HEK293T (cell line): ENCODE results near the gene LGR6.

Source experiments
- BHLHE40 ChIP-seq: fragments of 450-650 bp; IDR thresholded peaks from 2 replicates; pipeline ENCODE4 v1.6.1; 2016; ENCODE audit warnings: mild to moderate bottlenecking, moderate library complexity, borderline replicate concordance
- FOXA1 ChIP-seq: fragments of 450-650 bp; IDR thresholded peaks from 2 replicates; pipeline ENCODE4 v1.6.1; 2016; ENCODE audit warnings: mild to moderate bottlenecking
- FOXK2 ChIP-seq: fragments of 450-650 bp; IDR thresholded peaks from 2 replicates; pipeline ENCODE4 v1.6.1; 2016; ENCODE audit warnings: mild to moderate bottlenecking
- FOXM1 ChIP-seq: fragments of 450-650 bp; IDR thresholded peaks from 2 replicates; pipeline ENCODE4 v1.6.1; 2017; ENCODE audit warnings: mild to moderate bottlenecking, borderline replicate concordance
- HDGF ChIP-seq: fragments of 450-650 bp; IDR thresholded peaks from 2 replicates; pipeline ENCODE4 v1.6.1; 2017; ENCODE audit warnings: antibody characterized with exemption, borderline replicate concordance
- LEF1 ChIP-seq: fragments of 450-650 bp; IDR thresholded peaks from 2 replicates; pipeline ENCODE4 v1.6.1; 2017; ENCODE audit warnings: mild to moderate bottlenecking, borderline replicate concordance
- SP1 ChIP-seq: fragments of 450-650 bp; IDR thresholded peaks from 2 replicates; pipeline ENCODE4 v1.6.1; 2017
- SUZ12 ChIP-seq: fragments of 450-650 bp; IDR thresholded peaks from 2 replicates; pipeline ENCODE4 v1.6.1; 2016; ENCODE audit warnings: mild to moderate bottlenecking
- ZNF384 ChIP-seq: fragments of 450-650 bp; IDR thresholded peaks from 2 replicates; pipeline ENCODE4 v1.6.1; 2016
- TF ChIP-seq, protein P1 (sequence below): fragments of 450-650 bp; IDR thresholded peaks from 2 replicates; pipeline ENCODE4 v1.6.1; 2016

DNA sequence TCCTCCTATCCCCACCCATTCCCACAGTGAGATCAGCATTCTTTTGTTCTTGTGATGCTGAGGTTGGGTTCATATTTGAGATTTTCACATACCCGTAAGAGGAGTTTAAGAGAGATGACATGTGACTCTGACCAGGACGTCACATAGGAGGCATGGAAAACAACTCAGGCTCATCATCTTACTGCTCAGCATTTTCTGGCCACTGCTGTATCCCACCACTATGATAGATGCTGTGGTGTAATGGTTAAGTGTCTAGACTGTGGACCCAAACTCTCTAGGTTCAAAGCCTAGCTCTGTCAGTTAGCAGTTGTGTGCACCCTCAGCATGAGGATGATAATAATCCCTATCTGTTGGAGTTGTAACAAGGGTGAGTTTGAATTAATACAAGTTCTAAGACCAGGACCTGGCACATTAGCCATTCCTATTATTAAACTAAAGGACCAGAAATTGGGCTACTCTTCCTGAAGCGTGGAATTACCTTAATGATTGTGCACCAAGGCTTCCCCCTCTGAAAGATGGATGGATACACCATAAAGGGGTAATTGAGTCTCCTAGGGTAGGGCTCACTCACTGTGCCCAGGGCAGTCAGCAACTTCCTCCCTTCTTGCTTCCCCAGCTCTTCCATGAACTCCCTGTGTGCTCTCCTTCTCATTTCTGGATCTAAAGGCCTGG is 40.9 kb downstream of the LGR6 start:
- no peak for TF ChIP-seq BHLHE40
- no peak for TF ChIP-seq FOXA1
- TF ChIP-seq SP1 = no peak
- TF ChIP-seq LEF1 = no peak
- no peak for TF ChIP-seq HDGF
- TF ChIP-seq, protein P1, sequence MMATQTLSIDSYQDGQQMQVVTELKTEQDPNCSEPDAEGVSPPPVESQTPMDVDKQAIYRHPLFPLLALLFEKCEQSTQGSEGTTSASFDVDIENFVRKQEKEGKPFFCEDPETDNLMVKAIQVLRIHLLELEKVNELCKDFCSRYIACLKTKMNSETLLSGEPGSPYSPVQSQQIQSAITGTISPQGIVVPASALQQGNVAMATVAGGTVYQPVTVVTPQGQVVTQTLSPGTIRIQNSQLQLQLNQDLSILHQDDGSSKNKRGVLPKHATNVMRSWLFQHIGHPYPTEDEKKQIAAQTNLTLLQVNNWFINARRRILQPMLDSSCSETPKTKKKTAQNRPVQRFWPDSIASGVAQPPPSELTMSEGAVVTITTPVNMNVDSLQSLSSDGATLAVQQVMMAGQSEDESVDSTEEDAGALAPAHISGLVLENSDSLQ = no peak
- TF ChIP-seq FOXK2 = no peak
- TF ChIP-seq SUZ12 = no peak
- no peak for TF ChIP-seq FOXM1
- TF ChIP-seq ZNF384 = no peak
